Ishikawa (cell line): Measurements from ENCODE around the gene AGL.

Source experiments
- CEBPB ChIP-seq: IDR thresholded peaks from 2 replicates; pipeline ENCODE4 v1.6.1; 2012
- CREB1 ChIP-seq: IDR thresholded peaks from 2 replicates; pipeline ENCODE4 v1.6.1; 2012; ENCODE audit warnings: low read depth
- EGR1 ChIP-seq: IDR thresholded peaks from 2 replicates; pipeline ENCODE4 v1.6.1; 2012
- EP300 ChIP-seq: IDR thresholded peaks from 2 replicates; pipeline ENCODE4 v1.6.1; 2012; ENCODE audit warnings: borderline replicate concordance
- FOXM1 ChIP-seq: IDR thresholded peaks from 2 replicates; pipeline ENCODE4 v1.6.1; 2012; ENCODE audit warnings: low read depth, borderline replicate concordance
- MAX ChIP-seq: IDR thresholded peaks from 2 replicates; pipeline ENCODE4 v1.6.1; 2012
- NFIC ChIP-seq: IDR thresholded peaks from 2 replicates; pipeline ENCODE4 v1.6.1; 2012
- RAD21 ChIP-seq: IDR thresholded peaks from 2 replicates; pipeline ENCODE4 v1.6.1; 2012; ENCODE audit warnings: low read depth
- REST ChIP-seq: IDR thresholded peaks from 2 replicates; pipeline ENCODE4 v1.6.1; 2012; ENCODE audit warnings: low read depth, mild to moderate bottlenecking
- TAF1 ChIP-seq: IDR thresholded peaks from 2 replicates; pipeline ENCODE4 v1.6.1; 2012; ENCODE audit warnings: low read depth, mild to moderate bottlenecking
- TCF12 ChIP-seq: IDR thresholded peaks from 2 replicates; pipeline ENCODE4 v1.6.1; 2012; ENCODE audit warnings: low read depth
- TEAD4 ChIP-seq: IDR thresholded peaks from 2 replicates; pipeline ENCODE4 v1.6.1; 2012
- USF1 ChIP-seq: IDR thresholded peaks from 2 replicates; pipeline ENCODE4 v1.6.1; 2012
- YY1 ChIP-seq: IDR thresholded peaks from 2 replicates; pipeline ENCODE4 v1.6.1; 2012; ENCODE audit warnings: low read depth
- ZBTB7A ChIP-seq: IDR thresholded peaks from 2 replicates; pipeline ENCODE4 v1.6.1; 2012; ENCODE audit warnings: low read depth

Gene AGL

DNA sequence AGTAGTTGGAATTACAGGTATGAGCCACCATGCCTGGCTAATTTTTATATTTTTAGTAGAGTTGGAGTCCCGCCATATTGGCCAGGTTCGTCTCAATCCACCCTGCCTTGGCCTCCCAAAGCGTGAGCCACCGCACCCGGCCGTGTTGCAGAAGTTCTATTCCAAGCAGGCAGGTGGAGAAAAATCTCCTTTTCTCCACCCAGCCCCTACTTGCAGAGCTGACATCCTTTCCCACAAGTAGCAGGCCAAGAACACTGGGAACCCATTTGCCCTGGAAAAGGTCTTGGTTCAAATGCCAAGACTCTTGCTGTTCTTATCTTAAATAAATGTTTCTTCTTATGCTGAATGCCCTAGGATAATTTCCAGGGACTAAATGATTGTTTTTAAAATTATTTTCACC, 17.5 kb downstream of the AGL start:
- no peak for TF ChIP-seq EGR1
- no peak for TF ChIP-seq TEAD4
- no peak for TF ChIP-seq TCF12
- no peak for TF ChIP-seq CEBPB
- no peak for TF ChIP-seq ZBTB7A
- TF ChIP-seq MAX: no peak
- TF ChIP-seq USF1: no peak

GRCh38 chr1:99869304-99869703, 19.1 kb downstream of the AGL start:
- no peak for TF ChIP-seq USF1
- TF ChIP-seq TCF12: no peak
- TF ChIP-seq CEBPB: no peak

DNA sequence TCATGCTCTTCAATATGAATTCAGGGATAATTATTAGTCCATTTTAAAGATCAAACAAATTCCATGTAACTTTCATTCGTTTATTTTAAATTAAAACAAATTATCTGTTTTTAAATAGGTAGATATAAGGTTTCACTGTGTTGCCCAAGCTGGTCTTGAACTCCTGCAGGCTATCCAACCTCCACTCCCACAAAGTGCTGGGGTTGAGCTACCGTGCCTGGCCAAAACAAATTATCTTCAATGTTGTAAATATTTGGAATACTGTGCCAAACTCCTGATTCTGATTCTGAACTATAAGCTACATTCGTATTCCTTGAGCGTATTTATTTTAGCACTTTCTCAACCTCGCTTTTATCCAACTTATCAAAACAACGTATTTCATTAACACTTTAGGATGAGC, 19.6 kb downstream of the AGL start:
- no peak for TF ChIP-seq CEBPB

- no peak for TF ChIP-seq NFIC
- TF ChIP-seq RAD21: no peak
- no peak for TF ChIP-seq REST
- TF ChIP-seq TAF1: no peak
- no peak for TF ChIP-seq TEAD4
- TF ChIP-seq EGR1: no peak
- no peak for TF ChIP-seq CREB1
- no peak for TF ChIP-seq CEBPB
- TF ChIP-seq YY1: no peak
- no peak for TF ChIP-seq TCF12
- TF ChIP-seq FOXM1: no peak
- TF ChIP-seq EP300: no peak
- no peak for TF ChIP-seq USF1
- no peak for TF ChIP-seq ZBTB7A
- no peak for TF ChIP-seq MAX
Observed at GRCh38 chr1:99872063-99872462, 21.9 kb downstream of the AGL start.

- TF ChIP-seq ZBTB7A: no peak
- TF ChIP-seq MAX: no peak
- TF ChIP-seq USF1: no peak
- no peak for TF ChIP-seq RAD21
Observed at GRCh38 chr1:99877568-99877967, 27.4 kb downstream of the AGL start.

DNA sequence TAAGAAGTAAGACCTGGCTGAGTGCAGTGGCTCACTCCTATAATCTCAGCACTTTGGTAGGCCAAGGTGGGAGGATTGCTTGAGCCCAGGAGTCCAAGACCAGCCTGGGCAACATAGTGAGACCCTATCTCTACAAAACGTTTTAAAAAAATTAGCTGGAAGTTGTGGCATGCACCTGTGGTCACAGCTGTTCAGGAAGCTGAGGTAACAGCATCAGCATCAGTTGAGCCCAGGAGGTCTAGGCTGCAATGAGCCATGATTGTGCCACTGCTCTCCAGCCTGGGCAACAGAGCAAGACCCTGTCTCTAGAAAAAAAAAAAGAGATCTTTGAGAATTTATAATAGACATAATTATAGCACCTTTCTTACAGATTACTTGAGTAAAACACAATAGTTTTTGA, 36.0 kb downstream of the AGL start:
- TF ChIP-seq CEBPB (no peak), RAD21 (no peak), USF1 (no peak), YY1 (no peak), TAF1 (no peak), CREB1 (no peak)

DNA sequence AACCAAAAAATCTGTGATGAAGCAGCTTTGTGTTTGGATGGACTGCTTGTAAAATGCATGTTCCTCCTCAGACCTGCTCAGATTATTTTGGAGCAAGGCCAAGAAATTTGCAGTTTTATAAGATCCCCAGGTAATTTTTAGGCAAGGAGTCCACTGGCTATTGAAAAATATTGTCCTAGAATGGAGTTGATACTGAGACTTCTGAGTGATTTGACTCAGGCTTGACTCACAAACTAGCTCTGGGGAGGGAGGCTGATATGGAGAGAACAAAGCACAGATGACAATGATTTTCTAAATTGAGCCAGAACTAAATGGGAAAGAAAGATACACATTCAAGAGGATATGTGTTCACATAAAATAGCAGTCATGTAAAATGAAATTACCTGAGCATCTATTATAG, 36.7 kb downstream of the AGL start:
- no peak for TF ChIP-seq REST
- TF ChIP-seq RAD21: no peak
- no peak for TF ChIP-seq EP300
- no peak for TF ChIP-seq ZBTB7A
- no peak for TF ChIP-seq TEAD4
- no peak for TF ChIP-seq MAX
